IMR-90 (cell line): Measurements from ENCODE around the gene FBXO3. TPM values are rescaled to one million over a fixed set of nuclear protein-coding genes. Genes with fewer than 3 reads are reported as not detected.

ENCODE experiments used
- ATAC-seq: fragments of 200-7000 bp; cut with Tn5 transposase; 2 replicates; pipeline ENCODE4 v1.9.1; 2020; ENCODE audit warnings: low read depth, mild to moderate bottlenecking, moderate library complexity
- BruUV-seq: library from RNA; stranded (reverse); fragments of 400-500 nt; replicated peaks from 2 replicates; lab custom pipeline; 2021; lab: Mats Ljungman, UMichigan
- CTCF ChIA-PET: fragments of 300-600 bp; formaldehyde crosslinking; extraction: SDS; loops from one replicate; lab custom pipeline; 2021; ENCODE audit warnings: antibody characterized with exemption; lab: Yijun Ruan, JAX
- POLR2A ChIA-PET: fragments of 300-600 bp; sonication (Branson Sonifier 250); formaldehyde crosslinking; loops from one replicate; lab custom pipeline; 2022; ENCODE audit warnings: antibody characterized with exemption; ENCODE audit not compliant: unreplicated experiment; lab: Charles Lee
- DNase-seq: peaks from one replicate; pipeline ENCODE4 v3.0.0; 2013
- H2AFZ ChIP-seq: replicated peaks from 2 replicates; pipeline ENCODE3; 2013; ENCODE audit warnings: low read length, mild to moderate bottlenecking; ENCODE audit not compliant: poor library complexity
- H2AK5ac ChIP-seq: 2 replicates; pipeline ENCODE4 v1.6.1; 2013; ENCODE audit warnings: low read depth, low read length, inconsistent platforms
- H2AK9ac ChIP-seq: replicated peaks from 2 replicates; pipeline ENCODE3; 2013; ENCODE audit warnings: mild to moderate bottlenecking, low read depth, low read length, moderate library complexity; ENCODE audit not compliant: poor library complexity
- H2BK120ac ChIP-seq: 2 replicates; pipeline ENCODE4 v1.6.1; 2013; ENCODE audit warnings: low read depth, low read length, inconsistent platforms
- H2BK15ac ChIP-seq: 3 replicates; pipeline ENCODE4 v1.6.1; 2013; ENCODE audit warnings: low read depth, low read length, inconsistent platforms
- H2BK20ac ChIP-seq: 2 replicates; pipeline ENCODE4 v1.6.1; 2013; ENCODE audit warnings: low read depth, mild to moderate bottlenecking, inconsistent platforms, low read length, moderate library complexity
- H2BK5ac ChIP-seq: 2 replicates; pipeline ENCODE4 v1.6.1; 2013; ENCODE audit warnings: mild to moderate bottlenecking, low read depth, low read length, inconsistent platforms; ENCODE audit not compliant: poor library complexity, severe bottlenecking
- H3K14ac ChIP-seq: replicated peaks from 2 replicates; pipeline ENCODE4 v1.6.1; 2013; ENCODE audit warnings: low read depth, low read length, inconsistent platforms
- H3K18ac ChIP-seq: 2 replicates; pipeline ENCODE4 v1.6.1; 2013; ENCODE audit warnings: low read depth, low read length, control low read depth
- H3K23ac ChIP-seq: 2 replicates; pipeline ENCODE4 v1.6.1; 2013; ENCODE audit warnings: low read depth, low read length, inconsistent platforms
- H3K27ac ChIP-seq: 2 replicates; pipeline ENCODE4 v1.5.1; 2013; ENCODE audit warnings: mild to moderate bottlenecking, control low read depth, low read length; ENCODE audit not compliant: insufficient read depth
- H3K27me3 ChIP-seq: 2 replicates; pipeline ENCODE4 v1.6.1; 2013; ENCODE audit warnings: low read length; ENCODE audit not compliant: control insufficient read depth, insufficient read depth
- H3K36me3 ChIP-seq: 2 replicates; pipeline ENCODE4 v1.6.1; 2013; ENCODE audit warnings: low read length, mixed read lengths; ENCODE audit not compliant: control insufficient read depth, insufficient read depth
- H3K4ac ChIP-seq: 2 replicates; pipeline ENCODE4 v1.6.1; 2013; ENCODE audit warnings: low read depth, low read length, inconsistent platforms
- H3K4me1 ChIP-seq: 2 replicates; pipeline ENCODE4 v1.6.1; 2013; ENCODE audit warnings: low read length, mixed read lengths; ENCODE audit not compliant: control insufficient read depth, insufficient read depth
- H3K4me2 ChIP-seq: 2 replicates; pipeline ENCODE4 v1.6.1; 2013; ENCODE audit warnings: low read depth, mild to moderate bottlenecking, control low read depth, low read length, moderate library complexity
- H3K4me3 ChIP-seq: 2 replicates; pipeline ENCODE4 v1.5.1; 2013; ENCODE audit warnings: low read depth, mild to moderate bottlenecking, control low read depth, low read length, moderate library complexity; ENCODE audit not compliant: insufficient read depth
- H3K56ac ChIP-seq: 2 replicates; pipeline ENCODE4 v1.6.1; 2013; ENCODE audit warnings: low read length, inconsistent platforms; ENCODE audit not compliant: insufficient read depth; ENCODE audit errors: extremely low read depth
- H3K79me1 ChIP-seq, 2 experiments: 2 replicates each; pipeline ENCODE4 v1.6.1; 2013; ENCODE audit warnings: low read length in 2 of 2, inconsistent platforms in 1 of 2, low read depth in 1 of 2
- H3K9ac ChIP-seq: 2 replicates; pipeline ENCODE4 v1.6.1; 2013; ENCODE audit warnings: low read depth, low read length, control low read depth
- H3K9me1 ChIP-seq: 2 replicates; pipeline ENCODE4 v1.6.1; 2013; ENCODE audit warnings: low read length, inconsistent platforms; ENCODE audit not compliant: insufficient read depth
- H3K9me3 ChIP-seq: 2 replicates; pipeline ENCODE4 v1.6.1; 2013; ENCODE audit warnings: low read length; ENCODE audit not compliant: control insufficient read depth, insufficient read depth
- H4K20me1 ChIP-seq: 2 replicates; pipeline ENCODE4 v1.6.1; 2013; ENCODE audit warnings: low read length, inconsistent platforms; ENCODE audit not compliant: insufficient read depth
- H4K5ac ChIP-seq: 2 replicates; pipeline ENCODE4 v1.6.1; 2013; ENCODE audit warnings: mild to moderate bottlenecking, low read depth, low read length, control low read depth
- H4K8ac ChIP-seq, 2 experiments: 2 replicates each; pipeline ENCODE4 v1.6.1; 2013; ENCODE audit warnings: low read depth in 2 of 2, low read length in 2 of 2, control low read depth in 1 of 2, inconsistent platforms in 1 of 2
- H4K91ac ChIP-seq: 2 replicates; pipeline ENCODE4 v1.6.1; 2013; ENCODE audit warnings: low read depth, low read length, inconsistent platforms; ENCODE audit not compliant: insufficient read depth
- BHLHE40 ChIP-seq: fragments of 150-350 bp; IDR thresholded peaks from 2 replicates; pipeline ENCODE4 v1.6.1; 2016; ENCODE audit warnings: mild to moderate bottlenecking, low read depth, low read length
- ELK1 ChIP-seq: fragments of 150-350 bp; IDR thresholded peaks from 2 replicates; pipeline ENCODE4 v1.6.1; 2016; ENCODE audit warnings: low read depth, mild to moderate bottlenecking, low read length, moderate library complexity, borderline replicate concordance
- MAFK ChIP-seq: IDR thresholded peaks from 2 replicates; pipeline ENCODE4 v1.6.1; 2012; ENCODE audit warnings: low read depth, low read length, improper control_type of control experiment
- NFE2L2 ChIP-seq: fragments of 150-350 bp; IDR thresholded peaks from 2 replicates; pipeline ENCODE4 v1.6.1; 2016; ENCODE audit warnings: low read depth, mild to moderate bottlenecking, low read length
- RAD21 ChIP-seq: IDR thresholded peaks from 2 replicates; pipeline ENCODE4 v1.6.1; 2012; ENCODE audit warnings: low read length, improper control_type of control experiment
- RCOR1 ChIP-seq: IDR thresholded peaks from 2 replicates; pipeline ENCODE4 v1.6.1; 2012; ENCODE audit warnings: mild to moderate bottlenecking, low read length, improper control_type of control experiment; ENCODE audit not compliant: insufficient replicate concordance
- RFX5 ChIP-seq: IDR thresholded peaks from 2 replicates; pipeline ENCODE4 v1.8.0; 2012; ENCODE audit warnings: low read depth, mild to moderate bottlenecking, low read length, moderate library complexity
- WGBS, 2 experiments: methylation state at CpG; one replicate each; pipeline versions ENCODE4 v1.1.5 to v1.1.7; 2013; ENCODE audit warnings: missing lambda C conversion rate in 2 of 2; ENCODE audit not compliant: insufficient read length in 1 of 2; ENCODE audit errors: extremely low coverage in 2 of 2; 5-methylcytosine and 5-hydroxymethylcytosine counted together
- dilution Hi-C: fragments of 300-500 bp; cut with HindIII; formaldehyde crosslinking; loops from one replicate; pipeline ENCODE4 v1.14.3; 2018; ENCODE audit warnings: low sequenced_read_pairs; ENCODE audit not compliant: unreplicated experiment
- in situ Hi-C: fragments of 300-500 bp; cut with MboI; formaldehyde crosslinking; loops from 3 replicates; pipeline ENCODE4 v1.14.3; 2019; ENCODE audit warnings: low sequenced_read_pairs, inconsistent platforms, mixed read lengths
- intact Hi-C: fragments of 100-400 bp; cut with micrococcal nuclease; formaldehyde crosslinking; loops from 2 replicates; pipeline ENCODE4 v1.10.0; 2022
- polyA plus RNA-seq, 3 experiments: library from polyadenylated mRNA; depleted of rRNA; stranded (reverse); fragments of >200 nt; gene quantifications; 2 replicates each; pipeline ENCODE4 v1.2.3, GENCODE V29; 2012; ENCODE audit warnings: low replicate concordance in 1 of 3
- total RNA-seq: library from RNA; depleted of rRNA; stranded (reverse); fragments of >200 nt; gene quantifications from 2 replicates; pipeline ENCODE4 v1.2.3, GENCODE V29; 2012

FBXO3 gene
- total and polyA plus RNA-seq, 2 of the 4 experiments (the other 2 are of a cell fraction), result 26.2 to 51.1 TPM

DNA sequence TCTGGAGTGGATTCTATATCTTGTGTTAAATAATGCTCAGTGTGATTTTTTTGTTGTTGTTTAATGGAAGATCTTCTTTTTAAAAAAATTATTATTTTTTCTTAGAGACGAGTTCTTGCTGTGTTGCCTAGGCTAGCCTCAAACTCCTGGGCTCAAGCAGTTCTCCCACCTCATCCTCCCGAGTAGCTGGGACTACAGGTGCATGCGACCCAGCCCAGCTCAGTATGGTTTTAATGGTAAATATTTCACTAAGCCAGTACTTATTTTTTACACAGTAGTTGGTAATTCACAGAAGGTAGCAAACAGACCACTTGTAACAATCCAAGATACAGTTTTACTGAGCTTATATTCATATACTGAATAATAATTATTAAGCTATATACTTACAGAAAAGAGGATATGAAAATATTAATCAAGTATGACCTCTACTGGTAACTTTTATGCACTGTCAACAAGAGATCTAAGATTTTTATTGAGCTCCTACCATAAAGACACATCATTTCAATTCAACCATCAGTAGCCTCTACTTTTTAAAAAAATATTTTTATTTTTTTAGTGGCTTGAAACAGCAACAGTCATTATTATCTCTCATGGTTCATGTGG, 32.0 kb downstream of the FBXO3 start (continued):
- TF ChIP-seq RCOR1 (no peak), RAD21 (peak; percentile 47)

DNA sequence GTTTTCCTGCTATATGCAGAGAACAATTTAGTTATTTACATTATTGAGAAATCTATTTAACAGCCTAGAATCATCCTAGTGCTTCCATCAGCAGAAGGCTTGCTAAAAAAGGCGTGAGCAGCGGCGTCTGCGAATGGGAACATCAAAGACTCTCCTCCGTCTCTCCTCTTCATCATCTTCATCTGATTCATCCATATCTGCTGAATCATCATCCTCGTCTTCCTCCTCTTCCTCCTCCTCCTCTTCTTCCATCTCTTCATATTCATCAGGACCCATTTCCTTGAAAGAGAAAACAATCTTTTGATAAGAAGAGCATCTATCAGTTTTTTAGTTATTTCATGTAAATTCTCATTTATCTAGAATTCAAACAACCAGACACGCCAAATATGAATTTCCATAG, 32.5 kb downstream of the FBXO3 start:
- Histone ChIP-seq H2BK20ac (no peak overlapping the region), H2BK120ac (no peak overlapping the region; the same call in 1 of the 2 replicates), H3K27me3 (no peaks in the 10 kb centered on the region), H3K56ac (no peak overlapping the region), H3K14ac (no peak overlapping the region; the same call in 1 of the 2 replicates), H2BK5ac (no peak overlapping the region), H2AK9ac (no peak overlapping the region), H2AK5ac (no peak overlapping the region), H3K23ac (no peak overlapping the region), H3K27ac (no peak overlapping the region), H3K79me1 (peaks cover 8 to 34% of the 10 kb centered on the region in 2 experiments; a peak in 3 of 4 replicates), H3K18ac (no peak overlapping the region), H4K20me1 (no peaks in the 10 kb centered on the region), H3K9ac (no peak overlapping the region), H4K5ac (no peak overlapping the region), H3K9me1 (peaks cover 11% of the 10 kb centered on the region), H2BK15ac (no peak overlapping the region), H3K4me2 (no peak overlapping the region), H3K9me3 (no peaks in the 10 kb centered on the region; the same call in 1 of the 2 replicates), H2AFZ (no peak overlapping the region), H3K4me1 (peaks cover 17% of the 10 kb centered on the region), H4K91ac (no peak overlapping the region), H3K36me3 (peaks cover 1% of the 10 kb centered on the region; the same call in 1 of the 2 replicates), H3K4me3 (no peak overlapping the region), H3K4ac (no peak overlapping the region), H4K8ac (no peak overlapping the region)
- WGBS, 2 experiments, result 100% methylated on average over 4 of the region's 7 CpGs; no CpG with 5 or more reads in 1 of the 2 experiments
- intact Hi-C loops, result loop anchor here (2.0 kb wide), 1 partner anchor 199 kb away; no protein-coding TSS in a partner anchor
- CTCF ChIA-PET, result interaction anchor here (0.8 to 1.3 kb wide), 7 partner anchors 7 to 381 kb away, joined by 3 to 12 read pairs (median 5); no protein-coding TSS in a partner anchor
- DNase-seq (no peak), ATAC-seq (no peak)
- no TSS peak for BruUV-seq
- in situ Hi-C loops, result loop anchor here (10.0 kb wide), 1 partner anchor 377 kb away; no protein-coding TSS in a partner anchor
- POLR2A ChIA-PET, result no interaction called here
- TF ChIP-seq RCOR1 (no peak), NFE2L2 (no peak), MAFK (peak; percentile 62), RFX5 (no peak), BHLHE40 (no peak), ELK1 (no peak)
- dilution Hi-C loops, result no loop called here
